ENCODE data around the gene PAWR.
"Not testable (repeated sequence)": the region's sequence is repeated elsewhere in the genome, so short reads cannot be mapped to it uniquely, and the experiment has no call there.

PAWR gene

DNA sequence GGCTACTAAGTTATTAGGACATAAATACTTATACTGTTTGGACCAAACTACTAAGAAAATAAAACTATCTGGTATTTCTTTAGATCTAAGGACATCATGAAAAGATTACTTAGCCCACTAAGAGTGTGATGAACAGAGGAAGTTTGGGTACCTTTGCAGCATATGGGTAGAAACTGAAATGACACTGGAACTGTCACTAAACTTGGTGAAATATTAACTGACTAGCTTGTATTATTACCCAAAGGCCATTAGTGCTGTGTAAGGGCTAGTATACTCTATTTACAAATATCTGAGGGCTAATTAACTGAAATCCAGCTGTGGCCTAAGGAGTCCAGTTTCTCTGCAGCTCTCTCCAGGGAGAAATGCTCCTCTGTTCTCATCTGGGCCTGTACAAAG is 45.5 kb downstream of the PAWR start:
- no peak for DNase-seq

DNA sequence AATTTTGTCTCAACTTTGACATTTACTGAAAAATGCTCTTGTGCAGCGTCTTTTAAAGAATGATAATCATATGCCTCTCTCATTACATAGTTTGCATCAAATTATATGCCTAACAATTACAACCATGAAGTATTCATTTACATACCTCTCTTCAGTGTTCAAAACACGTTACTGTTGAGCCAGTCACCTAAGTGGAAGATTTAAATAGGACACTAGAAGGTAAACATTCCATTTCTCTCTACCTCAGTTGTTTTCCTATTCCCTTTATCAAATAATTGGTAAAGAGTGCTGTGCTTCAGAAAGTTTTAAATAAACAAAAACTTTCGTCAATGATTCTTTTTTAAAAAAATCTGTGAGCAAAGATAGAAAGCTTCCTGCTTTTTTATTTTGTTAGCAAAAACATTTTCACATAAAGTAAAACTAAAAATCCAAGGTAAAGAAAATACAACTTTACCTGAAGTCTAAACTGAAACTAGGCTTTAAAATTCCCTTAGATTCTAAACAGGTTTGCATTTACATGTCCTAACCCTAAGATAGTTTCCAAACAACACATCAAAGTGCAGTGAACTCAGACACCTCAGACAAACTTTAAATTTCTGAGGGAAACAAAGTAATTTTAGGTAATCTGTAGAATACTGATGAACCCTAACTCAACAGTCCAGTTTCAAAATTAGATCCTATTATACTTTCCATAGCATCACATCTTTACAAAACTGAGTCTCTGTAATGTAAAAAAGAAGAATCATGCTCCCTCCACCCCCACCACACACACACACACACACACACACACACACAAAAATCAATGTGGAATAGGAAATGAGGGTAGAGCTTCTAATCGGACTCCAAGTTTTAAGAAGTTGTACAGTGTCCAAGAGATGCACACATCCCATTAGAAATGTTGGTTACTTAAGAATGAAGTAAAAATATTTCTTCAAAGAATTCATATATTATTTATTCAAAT is 46.2 kb downstream of the PAWR start:
- DNase-seq = no peak

- no peak for DNase-seq
Observed at GRCh38 chr12:79643821-79644220, 46.9 kb downstream of the PAWR start.

DNA sequence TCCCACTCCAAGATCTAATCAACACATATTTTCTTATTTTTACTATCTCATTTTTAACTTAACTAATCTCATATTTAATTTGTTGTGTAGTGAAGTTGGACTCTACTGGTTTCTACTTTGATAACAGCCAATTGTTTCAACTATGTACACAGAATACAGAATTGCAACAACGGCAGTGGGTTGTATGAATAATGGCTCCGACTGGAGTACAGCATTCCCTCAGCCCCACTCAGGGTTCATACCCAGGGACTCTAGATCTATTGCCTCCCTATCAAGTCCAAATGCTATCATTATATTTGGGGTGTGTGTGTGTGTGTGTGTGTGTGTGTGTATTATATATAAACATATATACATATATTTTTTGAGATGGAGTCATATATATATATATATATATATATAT is 52.3 kb downstream of the PAWR start:
- no peak for DNase-seq

DNA sequence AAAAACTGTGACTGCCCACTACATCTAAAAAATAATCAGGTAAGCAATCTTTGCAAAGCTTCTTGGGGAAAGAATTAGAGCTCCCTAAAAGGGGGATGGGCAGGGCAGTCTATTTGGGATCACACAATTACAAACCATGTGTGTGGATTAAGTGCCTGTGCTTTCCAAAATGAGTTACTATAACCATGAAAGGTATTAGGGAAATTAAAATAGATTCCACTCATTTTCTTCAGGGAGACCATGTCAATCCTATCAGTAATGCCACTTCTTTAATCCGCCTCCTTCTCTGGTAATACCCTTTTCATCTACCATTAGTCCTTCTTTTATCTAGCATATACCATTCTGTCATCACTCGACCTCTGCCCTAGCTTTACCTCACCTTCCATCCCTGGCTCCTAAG is 53.7 kb downstream of the PAWR start:
- DNase-seq = no peak

DNA sequence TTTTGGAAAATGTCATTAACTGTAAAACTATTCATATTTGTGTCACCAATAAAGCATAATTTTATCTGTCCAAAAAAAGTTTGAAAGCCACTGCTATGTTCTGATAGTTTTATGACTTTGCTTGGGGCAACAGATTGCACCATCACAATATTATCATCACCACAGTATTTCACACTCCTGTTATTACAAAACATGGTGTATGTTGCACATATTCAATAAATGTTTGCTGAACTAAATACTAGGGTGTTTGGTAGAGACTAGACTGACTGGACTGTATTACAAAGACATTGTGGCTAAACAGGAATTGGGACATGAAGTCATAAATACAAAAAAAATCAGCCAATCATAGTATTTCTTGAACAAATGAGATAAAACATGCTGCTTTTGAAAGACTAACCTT is 55.1 kb downstream of the PAWR start:
- DNase-seq = no peak

DNA sequence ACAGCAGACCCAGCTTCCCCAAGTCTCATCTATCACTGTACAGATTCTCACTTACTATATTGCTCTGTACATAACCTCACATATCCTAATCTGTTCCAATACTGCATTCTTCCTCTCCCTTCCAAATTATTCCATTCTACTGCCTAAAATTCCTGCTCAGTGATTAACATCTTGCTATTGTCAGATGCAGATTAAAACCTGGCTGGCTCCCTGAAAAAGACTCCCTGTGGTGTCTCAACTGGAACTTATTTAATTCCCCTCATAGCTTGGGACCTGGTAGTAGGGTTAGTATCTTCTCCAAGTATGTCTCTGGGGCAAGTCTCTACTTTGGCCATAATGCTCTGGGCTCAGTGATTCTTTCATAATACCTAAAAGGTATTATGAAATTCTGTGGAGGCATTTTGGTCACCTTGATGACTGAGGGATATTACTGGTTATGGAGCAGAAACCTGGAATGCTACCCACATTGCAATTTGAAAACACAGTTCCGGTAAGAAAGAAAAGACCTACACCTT is 55.8 kb downstream of the PAWR start:
- no peak for DNase-seq

DNA sequence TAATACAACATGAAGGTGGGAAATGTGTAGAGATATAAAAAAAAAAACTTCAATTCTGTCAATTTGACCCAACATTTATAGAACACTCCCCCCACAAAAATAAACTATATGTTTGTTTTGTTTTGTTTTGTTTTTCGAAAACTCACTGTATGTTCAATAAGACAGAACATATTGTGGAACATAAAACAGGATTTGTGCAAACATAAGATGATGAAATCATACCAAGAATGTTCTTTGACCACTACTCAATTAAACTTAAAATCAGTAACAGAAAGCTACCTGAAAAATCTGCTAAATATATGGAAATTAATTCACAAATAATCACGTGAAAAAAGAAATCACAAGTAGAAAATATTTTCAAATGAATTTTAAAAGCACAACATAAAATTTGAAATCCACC is 61.2 kb downstream of the PAWR start:
- DNase-seq = no peak

GRCh38 chr12:79626735-79627134 is 64.0 kb downstream of the PAWR start:
- DNase-seq = not testable (repeated sequence)

DNA sequence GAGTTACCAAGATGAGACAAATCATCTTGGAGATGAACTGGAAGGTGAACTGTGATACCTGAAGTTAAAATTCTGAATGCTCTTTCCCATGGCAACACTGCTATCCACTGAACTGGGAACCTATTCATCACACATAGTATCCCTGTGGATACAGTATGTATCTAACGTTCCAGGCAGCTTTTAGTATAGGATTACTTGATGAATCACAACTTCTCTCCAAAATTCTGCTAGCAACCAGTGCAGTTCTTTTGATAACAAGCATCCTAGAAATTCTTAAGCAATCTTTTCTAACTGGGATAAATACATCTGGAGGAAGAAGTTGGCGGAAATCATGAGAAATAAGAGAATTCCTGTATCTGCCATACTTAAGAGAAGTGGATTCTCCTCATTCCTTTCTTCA is 66.4 kb downstream of the PAWR start:
- no peak for DNase-seq

GRCh38 chr12:79619872-79620562 is 70.7 kb downstream of the PAWR start:
- no peak for DNase-seq

GRCh38 chr12:79618848-79619404 is 71.8 kb downstream of the PAWR start:
- no peak for DNase-seq

DNA sequence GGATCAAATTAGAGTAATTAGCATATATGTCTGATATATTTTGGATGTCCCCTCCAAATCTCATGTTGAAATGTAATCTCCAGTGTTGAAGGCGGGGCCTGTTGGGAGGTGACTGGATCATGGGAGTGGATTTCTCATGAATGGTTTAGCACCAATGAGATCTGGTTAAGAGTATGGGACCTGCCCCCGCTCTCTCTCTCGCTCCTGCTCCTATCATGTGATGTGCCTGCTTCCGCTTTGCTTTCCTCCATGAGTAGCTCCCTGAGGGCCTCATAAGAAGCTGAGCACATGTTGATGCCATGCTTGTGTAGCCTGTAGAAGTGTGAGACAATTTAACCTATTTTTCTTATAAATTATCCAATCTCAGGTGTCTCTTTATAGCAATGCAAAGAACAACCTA is 73.1 kb downstream of the PAWR start:
- DNase-seq = no peak

DNA sequence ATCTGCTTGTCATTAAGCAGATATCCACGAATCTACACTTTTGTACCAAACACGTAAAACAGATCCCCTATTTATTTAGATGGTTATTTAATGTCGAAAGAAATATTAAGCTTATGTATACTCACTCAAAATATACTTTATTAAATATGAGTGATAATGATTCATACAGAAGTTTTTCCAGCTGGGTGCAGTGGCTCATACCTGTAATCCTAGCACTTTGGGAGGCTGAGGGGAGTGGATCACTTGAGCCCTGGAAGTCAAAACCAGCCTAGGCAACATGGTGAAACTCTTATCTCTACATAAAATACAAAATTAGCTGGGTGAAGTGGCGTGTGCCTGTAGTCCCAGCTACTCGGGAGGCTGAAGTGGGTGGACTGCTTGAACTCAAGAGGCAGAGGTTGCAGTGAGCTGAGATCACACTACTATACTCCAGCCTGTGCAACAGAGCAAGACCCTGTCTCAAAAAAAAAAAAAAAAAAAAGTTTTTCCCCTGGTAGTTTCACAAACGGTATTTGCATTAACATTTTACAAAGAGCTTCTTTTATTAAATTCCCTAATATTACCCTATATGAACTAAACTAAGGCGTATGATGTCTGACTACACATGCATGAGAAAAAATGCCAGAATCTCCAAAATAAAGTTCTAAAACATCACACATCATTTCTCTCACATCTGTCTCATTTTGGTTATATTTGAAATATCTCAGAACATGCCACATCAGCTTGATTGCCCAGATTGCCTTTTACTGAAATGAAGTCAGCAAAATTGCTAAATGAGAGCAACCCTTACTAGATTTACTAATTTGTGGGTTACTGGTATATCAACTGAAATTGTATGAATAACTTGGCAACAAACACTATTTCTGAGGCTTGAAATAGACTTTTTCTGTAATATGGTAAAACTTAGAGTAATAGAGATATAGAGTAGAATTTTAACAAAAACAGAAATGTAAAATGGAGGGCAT is 74.9 kb downstream of the PAWR start:
- no peak for DNase-seq

GRCh38 chr12:79614730-79615129 is 76.0 kb downstream of the PAWR start:
- no peak for DNase-seq

- no peak for DNase-seq
Observed at GRCh38 chr12:79601908-79602307, 88.9 kb downstream of the PAWR start.

DNA sequence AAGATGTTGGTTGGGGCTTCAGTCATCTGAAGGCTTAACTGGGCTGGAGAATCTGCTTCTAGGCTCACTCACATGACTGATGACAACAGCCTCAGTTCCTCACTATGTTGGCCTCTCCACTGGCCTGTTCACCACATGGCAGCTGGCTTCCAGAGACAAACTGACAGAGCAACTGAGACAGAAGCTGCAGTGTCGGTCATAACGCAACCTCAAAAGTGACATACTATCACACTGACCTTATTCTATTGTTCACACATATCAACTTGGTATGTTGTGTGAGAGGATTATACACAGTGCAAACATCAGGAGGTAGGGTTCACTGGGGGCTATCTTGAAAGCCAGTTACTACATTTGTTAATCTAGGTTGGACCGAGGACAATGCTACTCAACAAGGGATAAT is 92.9 kb downstream of the PAWR start:
- no peak for DNase-seq

DNA sequence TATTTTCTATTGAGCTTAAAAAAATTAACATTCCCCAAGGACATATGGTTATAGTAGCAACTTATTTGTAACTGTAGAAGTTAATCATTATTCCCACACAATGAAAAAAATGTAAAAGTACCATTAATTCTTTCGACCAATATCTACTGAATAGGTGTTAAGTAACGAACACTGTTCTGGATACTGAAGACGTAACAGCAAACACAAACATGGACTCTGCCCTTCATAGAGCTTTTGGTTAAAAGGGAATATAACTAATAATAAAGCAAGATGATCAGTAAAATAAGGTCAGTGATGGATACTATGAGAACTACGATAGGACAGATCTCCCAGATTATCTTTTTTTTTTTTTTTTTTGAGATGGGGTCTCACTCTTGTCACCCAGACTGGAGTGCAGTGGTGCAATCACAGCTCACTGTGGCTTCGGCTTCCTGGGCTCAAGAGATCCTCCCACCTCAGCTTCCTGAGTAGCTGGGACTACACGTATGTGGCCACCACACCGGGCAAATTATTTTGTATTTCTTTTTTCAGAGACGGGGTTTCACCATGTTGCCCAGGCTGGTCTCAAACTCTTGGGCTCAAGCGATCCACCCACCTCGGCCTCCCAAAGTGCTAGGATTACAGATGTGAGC is 93.9 kb downstream of the PAWR start:
- no peak for DNase-seq

- no peak for DNase-seq
Observed at GRCh38 chr12:79595273-79595672, 95.5 kb downstream of the PAWR start.

DNA sequence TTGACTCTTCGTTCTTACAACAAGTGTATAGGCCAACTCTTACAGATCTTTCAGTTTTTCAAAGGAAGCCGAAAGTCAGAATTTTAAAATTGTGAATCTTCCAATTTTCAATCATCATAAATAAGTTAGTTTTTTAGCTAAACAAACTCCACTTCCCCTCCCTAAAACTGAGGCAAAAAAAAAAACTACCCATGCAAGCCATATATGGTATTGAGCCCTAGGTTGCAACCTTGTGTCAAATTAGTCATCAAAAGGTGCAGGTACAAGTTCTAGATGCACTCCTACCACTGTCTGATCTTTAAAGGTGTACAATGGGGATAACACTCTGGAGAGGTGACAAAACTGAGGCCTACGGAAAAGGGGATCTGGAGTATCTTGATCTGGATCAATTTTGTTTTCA is 97.9 kb downstream of the PAWR start:
- no peak for DNase-seq

DNA sequence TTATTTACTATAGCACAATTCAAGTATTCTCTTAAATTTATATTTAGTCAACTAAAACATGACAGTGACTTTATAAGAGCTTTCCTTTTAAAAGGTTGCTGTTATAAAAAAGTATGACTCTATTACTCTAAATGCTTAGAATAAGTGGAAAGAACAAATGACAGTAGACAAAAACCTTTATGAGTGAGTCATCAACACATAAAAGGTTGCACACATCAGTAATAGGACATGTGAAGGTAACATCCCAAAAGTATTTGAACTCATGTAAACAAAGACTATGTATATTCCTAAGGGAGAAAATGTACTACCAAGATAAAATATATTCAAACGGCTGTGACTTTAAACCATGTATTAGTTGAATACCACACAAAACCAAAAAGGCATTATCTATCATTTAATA is 98.8 kb downstream of the PAWR start:
- DNase-seq = no peak

GRCh38 chr12:79590751-79591150 is 100.0 kb downstream of the PAWR start:
- DNase-seq = no peak
